MG63 (cell line): Measurements from ENCODE around the gene TRPV5. TPM values are rescaled to one million over a fixed set of nuclear protein-coding genes. Genes with fewer than 3 reads are reported as not detected.

Experiments
- DNase-seq: peaks from one replicate; pipeline ENCODE4 v3.0.0-alpha.2; 2020
- H3K27me3 ChIP-seq: fragments of 250-450 bp; sonication (Bioruptor Pico); 2 replicates; pipeline ENCODE4 v1.5.1; 2020; ENCODE audit warnings: mild to moderate bottlenecking, moderate library complexity
- H3K36me3 ChIP-seq: fragments of 250-450 bp; sonication (Bioruptor Pico); 2 replicates; pipeline ENCODE4 v1.5.1; 2020; ENCODE audit warnings: mild to moderate bottlenecking, moderate library complexity
- H3K4me3 ChIP-seq: fragments of 250-450 bp; sonication (Bioruptor Pico); 2 replicates; pipeline ENCODE4 v1.5.1; 2020; ENCODE audit warnings: mild to moderate bottlenecking, moderate library complexity
- H3K9me3 ChIP-seq: fragments of 250-450 bp; sonication (Bioruptor Pico); 2 replicates; pipeline ENCODE4 v1.5.1; 2020; ENCODE audit warnings: mild to moderate bottlenecking, moderate library complexity
- total RNA-seq: library from RNA; depleted of rRNA; stranded (reverse); fragments of >200 nt; shearing (Covaris generic); gene quantifications from 2 replicates; pipeline ENCODE4 v1.2.3, GENCODE V29; 2014; ENCODE audit warnings: low replicate concordance

TRPV5 gene
- total RNA-seq, 1 experiment from 2014 or later = not detected

GRCh38 chr7:142871260-142872105 lies 62.1 kb downstream of the TRPV5 start:
- Histone ChIP-seq H3K27me3 (no peaks in the 10 kb centered on the region), H3K9me3 (no peaks in the 10 kb centered on the region), H3K4me3 (no peak overlapping the region), H3K36me3 (no peaks in the 10 kb centered on the region)
- no peak for DNase-seq

GRCh38 chr7:142870566-142871259 lies 62.8 kb downstream of the TRPV5 start:
- H3K4me3 ChIP-seq = no peak overlapping the region
- no peak for DNase-seq

GRCh38 chr7:142870147-142870559 lies 63.4 kb downstream of the TRPV5 start:
- no peak for DNase-seq
- Histone ChIP-seq H3K9me3 (no peaks in the 10 kb centered on the region), H3K27me3 (no peaks in the 10 kb centered on the region), H3K36me3 (no peaks in the 10 kb centered on the region), H3K4me3 (no peak overlapping the region)

More at GRCh38 chr7:142870566-142871259, 62.8 kb downstream of the TRPV5 start:
- Histone ChIP-seq H3K27me3 (no peaks in the 10 kb centered on the region), H3K36me3 (no peaks in the 10 kb centered on the region), H3K9me3 (no peaks in the 10 kb centered on the region)

- no peak for DNase-seq
- Histone ChIP-seq H3K36me3 (no peaks in the 10 kb centered on the region), H3K9me3 (no peaks in the 10 kb centered on the region), H3K4me3 (no peak overlapping the region), H3K27me3 (no peaks in the 10 kb centered on the region)
Measured at GRCh38 chr7:142869434-142869833, 64.1 kb downstream of the TRPV5 start.

GRCh38 chr7:142868986-142869415 lies 64.5 kb downstream of the TRPV5 start:
- no peaks in the 10 kb centered on the region for H3K9me3 ChIP-seq
- no peak overlapping the region for H3K4me3 ChIP-seq
- H3K27me3 ChIP-seq = no peaks in the 10 kb centered on the region
- DNase-seq = no peak
- no peaks in the 10 kb centered on the region for H3K36me3 ChIP-seq

GRCh38 chr7:142868188-142868985 lies 65.2 kb downstream of the TRPV5 start:
- no peaks in the 10 kb centered on the region for H3K27me3 ChIP-seq
- H3K9me3 ChIP-seq = no peaks in the 10 kb centered on the region
- no peaks in the 10 kb centered on the region for H3K36me3 ChIP-seq
- DNase-seq = no peak
- no peak overlapping the region for H3K4me3 ChIP-seq

GRCh38 chr7:142867398-142868187 lies 66.0 kb downstream of the TRPV5 start:
- DNase-seq = no peak
- no peaks in the 10 kb centered on the region for H3K27me3 ChIP-seq
- H3K36me3 ChIP-seq = no peaks in the 10 kb centered on the region
- H3K4me3 ChIP-seq = no peak overlapping the region
- no peaks in the 10 kb centered on the region for H3K9me3 ChIP-seq

GRCh38 chr7:142867097-142867378 lies 66.5 kb downstream of the TRPV5 start:
- no peaks in the 10 kb centered on the region for H3K9me3 ChIP-seq
- H3K4me3 ChIP-seq = no peak overlapping the region
- H3K36me3 ChIP-seq = no peaks in the 10 kb centered on the region
- H3K27me3 ChIP-seq = no peaks in the 10 kb centered on the region
- no peak for DNase-seq

- H3K27me3 ChIP-seq = no peaks in the 10 kb centered on the region
- no peaks in the 10 kb centered on the region for H3K36me3 ChIP-seq
- no peaks in the 10 kb centered on the region for H3K9me3 ChIP-seq
- no peak overlapping the region for H3K4me3 ChIP-seq
- no peak for DNase-seq
Measured at GRCh38 chr7:142866361-142867096, 67.0 kb downstream of the TRPV5 start.

- Histone ChIP-seq H3K27me3 (no peaks in the 10 kb centered on the region), H3K4me3 (no peak overlapping the region), H3K9me3 (no peaks in the 10 kb centered on the region), H3K36me3 (no peaks in the 10 kb centered on the region)
- DNase-seq = no peak
Measured at GRCh38 chr7:142865766-142866165, 67.8 kb downstream of the TRPV5 start.

GRCh38 chr7:142864980-142865747 lies 68.4 kb downstream of the TRPV5 start:
- Histone ChIP-seq H3K9me3 (no peaks in the 10 kb centered on the region), H3K27me3 (no peaks in the 10 kb centered on the region), H3K36me3 (no peaks in the 10 kb centered on the region), H3K4me3 (no peak overlapping the region)
- no peak for DNase-seq

GRCh38 chr7:142863891-142864685 lies 69.5 kb downstream of the TRPV5 start:
- no peaks in the 10 kb centered on the region for H3K36me3 ChIP-seq
- DNase-seq = no peak

GRCh38 chr7:142862786-142863400 lies 70.7 kb downstream of the TRPV5 start:
- DNase-seq = no peak
- Histone ChIP-seq H3K36me3 (no peaks in the 10 kb centered on the region), H3K9me3 (no peaks in the 10 kb centered on the region), H3K27me3 (no peaks in the 10 kb centered on the region), H3K4me3 (no peak overlapping the region)

More at GRCh38 chr7:142863891-142864685, 69.5 kb downstream of the TRPV5 start:
- Histone ChIP-seq H3K27me3 (no peaks in the 10 kb centered on the region), H3K4me3 (no peak overlapping the region), H3K9me3 (no peaks in the 10 kb centered on the region)

- H3K9me3 ChIP-seq = no peaks in the 10 kb centered on the region
- DNase-seq = no peak
- no peaks in the 10 kb centered on the region for H3K36me3 ChIP-seq
- no peak overlapping the region for H3K4me3 ChIP-seq
- no peaks in the 10 kb centered on the region for H3K27me3 ChIP-seq
Measured at GRCh38 chr7:142862351-142862750, 71.2 kb downstream of the TRPV5 start.
